ENCODE measurements around the gene MRPS23.

MRPS23 gene

GRCh38 chr17:57838453-57838852 lies 11.4 kb downstream of the MRPS23 start:
- DNase-seq (ENCODE audit: low read depth): no peak

DNA sequence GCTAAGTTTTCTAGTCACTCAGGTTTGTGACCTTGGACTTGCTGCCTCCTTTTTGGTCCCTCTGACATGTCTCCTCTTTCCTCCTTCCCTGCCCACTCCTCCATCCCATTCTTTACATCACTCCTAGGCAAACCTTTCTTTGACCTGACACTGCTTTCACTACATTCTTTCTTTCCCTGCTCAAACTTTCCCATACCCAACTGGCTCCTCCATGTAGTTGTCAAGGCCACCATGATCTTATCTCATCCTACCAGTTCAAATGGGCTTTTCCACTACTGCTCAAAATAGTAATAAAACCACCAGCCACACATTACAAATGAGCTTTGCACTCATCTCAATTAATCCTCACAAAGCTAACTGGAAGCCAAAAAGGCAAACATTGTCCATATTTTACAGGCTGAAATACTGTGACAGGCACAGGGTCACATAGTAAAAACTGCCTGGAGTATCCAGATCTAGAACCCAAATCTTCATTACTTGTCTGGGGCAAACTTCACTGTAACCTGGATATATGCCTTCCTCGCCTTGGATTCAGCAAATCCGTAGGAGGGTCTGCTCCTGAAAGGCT lies 14.4 kb downstream of the MRPS23 start:
- DNase-seq (ENCODE audit: low read depth): no peak

- DNase-seq (ENCODE audit: low read depth): no peak
Observed at GRCh38 chr17:57834146-57834741, 15.6 kb downstream of the MRPS23 start.

- DNase-seq (ENCODE audit: low read depth): peak; percentile 76
Observed at GRCh38 chr17:57833179-57833939, 16.5 kb downstream of the MRPS23 start.

DNA sequence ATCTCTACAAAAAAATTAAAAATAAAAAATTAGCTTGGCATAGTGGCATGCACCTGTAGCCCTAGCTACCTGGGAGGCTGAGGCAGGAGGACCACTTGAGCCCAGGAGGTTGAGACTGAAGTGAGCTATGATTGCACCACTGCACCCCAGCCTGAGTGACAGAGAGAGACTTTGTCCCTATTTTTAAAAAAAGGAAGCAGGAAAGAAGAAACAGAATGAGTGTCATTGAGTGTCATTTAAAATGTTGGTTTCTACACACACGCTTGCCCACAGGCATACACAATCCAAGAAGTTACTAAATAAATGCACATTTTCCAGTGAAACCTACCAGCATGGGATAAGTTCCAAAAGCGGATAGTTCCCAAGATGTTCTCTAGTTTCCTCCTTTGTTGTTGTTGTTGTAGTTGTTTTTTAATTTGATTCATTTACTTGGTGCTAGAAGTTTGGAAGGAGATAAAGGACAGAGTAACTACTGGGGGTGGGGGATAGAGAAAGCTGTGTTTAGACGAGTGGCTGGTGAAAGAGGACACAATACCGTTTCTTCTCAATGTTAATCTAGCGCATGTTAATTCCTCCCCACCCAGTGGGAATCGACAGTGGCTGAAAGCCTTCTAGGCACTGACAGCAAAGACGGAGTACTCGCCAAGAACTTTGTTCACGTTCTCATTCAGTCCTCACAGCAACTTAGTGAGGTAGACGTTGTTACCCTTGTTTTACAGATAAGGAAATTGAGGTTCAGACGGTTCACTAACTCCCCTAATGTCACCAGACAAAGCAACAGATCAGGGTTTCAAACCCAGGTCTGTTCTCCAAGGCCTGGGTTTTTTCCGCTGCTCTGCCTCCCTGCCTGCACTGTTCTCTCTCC lies 17.3 kb downstream of the MRPS23 start:
- DNase-seq (ENCODE audit: low read depth): no peak

- DNase-seq (ENCODE audit: low read depth): no peak
Observed at GRCh38 chr17:57830880-57831279, 19.0 kb downstream of the MRPS23 start.

- DNase-seq (ENCODE audit: low read depth): peak; percentile 34
Observed at GRCh38 chr17:57823469-57824401, 26.1 kb downstream of the MRPS23 start.

DNA sequence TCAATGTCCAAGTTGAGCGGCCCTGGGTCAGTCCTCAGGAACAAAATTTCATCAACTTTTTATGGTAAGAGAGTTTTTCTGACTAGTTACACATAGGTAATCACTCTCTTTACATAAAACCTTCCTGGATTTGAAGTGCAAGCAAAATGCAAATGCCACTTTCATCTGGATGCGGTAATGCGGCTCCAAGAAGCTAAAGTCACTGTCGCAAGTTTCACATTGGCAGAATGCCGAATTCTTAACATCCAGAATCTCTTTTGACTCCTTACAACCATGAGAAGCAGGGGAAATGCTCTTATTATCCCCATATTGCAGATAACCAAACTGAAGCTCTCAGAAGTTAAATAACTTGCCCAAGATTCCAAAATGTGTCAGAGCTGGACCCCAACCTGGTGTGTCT lies 30.0 kb downstream of the MRPS23 start:
- DNase-seq (ENCODE audit: low read depth): no peak

GRCh38 chr17:57819285-57819684 lies 30.6 kb downstream of the MRPS23 start:
- no peak for DNase-seq (ENCODE audit: low read depth)

DNA sequence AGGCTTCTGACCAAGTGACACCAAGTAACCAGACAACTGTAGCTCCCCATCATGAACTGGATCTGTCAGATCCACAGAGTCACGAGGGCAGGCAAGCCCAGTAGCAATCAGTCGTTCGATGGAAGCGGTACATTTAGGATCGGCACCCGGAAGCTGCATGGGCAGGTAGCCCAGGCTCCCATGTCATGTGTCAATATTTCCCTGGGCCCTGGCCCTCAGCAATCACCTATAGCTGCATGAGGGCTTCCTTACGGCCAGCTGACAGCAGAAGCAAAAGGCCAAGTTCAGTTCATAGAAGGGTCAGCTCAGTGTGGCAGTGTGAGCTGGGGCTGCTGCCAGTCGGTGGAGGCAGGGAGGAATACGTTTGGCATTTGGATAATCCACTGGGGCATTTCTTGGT lies 31.8 kb downstream of the MRPS23 start:
- DNase-seq (ENCODE audit: low read depth): no peak

DNA sequence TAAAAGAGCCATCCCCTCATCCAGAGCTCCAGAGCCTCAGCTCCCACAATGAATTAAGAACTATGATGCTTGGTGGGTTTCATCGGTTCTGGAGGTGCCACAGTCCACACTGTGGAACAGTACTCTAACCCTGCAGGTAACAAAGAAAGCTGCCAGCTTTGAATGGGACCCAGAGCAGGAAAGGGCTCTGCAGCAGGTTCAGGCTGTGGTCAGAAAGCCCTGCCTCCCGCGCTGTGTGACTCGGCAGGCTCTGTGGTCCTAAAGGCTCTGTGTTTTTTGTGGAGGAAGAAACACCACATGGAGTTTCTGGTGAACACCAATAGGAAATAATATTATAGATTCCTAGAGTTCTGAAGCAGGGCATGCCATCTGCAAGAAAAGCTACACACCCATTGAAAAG lies 32.5 kb downstream of the MRPS23 start:
- no peak for DNase-seq (ENCODE audit: low read depth)

GRCh38 chr17:57814421-57814820 lies 35.4 kb downstream of the MRPS23 start:
- no peak for DNase-seq (ENCODE audit: low read depth)

- DNase-seq (ENCODE audit: low read depth): no peak
Observed at GRCh38 chr17:57811638-57812280, 38.1 kb downstream of the MRPS23 start.

- DNase-seq (ENCODE audit: low read depth): peak; percentile 50
Observed at GRCh38 chr17:57810721-57811637, 38.9 kb downstream of the MRPS23 start.

- DNase-seq (ENCODE audit: low read depth): no peak
Observed at GRCh38 chr17:57809879-57810278, 40.0 kb downstream of the MRPS23 start.

- no peak for DNase-seq (ENCODE audit: low read depth)
Observed at GRCh38 chr17:57808882-57809281, 41.0 kb downstream of the MRPS23 start.

DNA sequence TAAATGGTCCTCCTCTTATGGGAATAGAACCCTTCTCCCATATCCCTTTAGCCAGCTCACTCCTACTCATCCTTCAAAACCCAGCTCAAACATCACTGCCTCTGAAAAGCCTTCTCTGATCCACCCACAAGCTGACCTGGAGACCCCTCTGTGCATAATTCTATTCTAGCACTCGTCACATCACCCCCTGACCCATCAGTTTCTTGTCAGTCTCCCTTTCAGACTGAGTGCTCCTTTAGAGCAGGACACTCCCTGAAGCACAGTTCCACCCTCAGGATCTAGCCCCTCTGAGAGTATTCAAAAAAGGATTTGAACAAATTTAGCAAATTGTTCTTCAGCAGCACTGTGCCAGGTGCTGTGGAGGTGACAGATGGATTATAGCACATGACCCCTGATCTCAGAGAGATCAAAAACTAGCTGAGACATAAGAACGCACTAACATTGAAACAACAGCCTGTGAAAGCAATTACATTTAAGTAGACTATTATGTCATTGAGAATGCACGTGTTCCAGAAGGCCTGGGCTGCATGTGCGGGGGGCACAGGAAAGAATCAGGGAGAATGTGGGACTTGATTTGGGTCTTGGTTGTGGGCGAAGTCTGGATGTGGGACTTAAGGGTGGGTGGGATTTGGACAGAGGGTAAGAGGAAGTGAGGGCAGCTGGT lies 43.5 kb downstream of the MRPS23 start:
- no peak for DNase-seq (ENCODE audit: low read depth)

GRCh38 chr17:57803021-57803420 lies 46.8 kb downstream of the MRPS23 start:
- no peak for DNase-seq (ENCODE audit: low read depth)

DNA sequence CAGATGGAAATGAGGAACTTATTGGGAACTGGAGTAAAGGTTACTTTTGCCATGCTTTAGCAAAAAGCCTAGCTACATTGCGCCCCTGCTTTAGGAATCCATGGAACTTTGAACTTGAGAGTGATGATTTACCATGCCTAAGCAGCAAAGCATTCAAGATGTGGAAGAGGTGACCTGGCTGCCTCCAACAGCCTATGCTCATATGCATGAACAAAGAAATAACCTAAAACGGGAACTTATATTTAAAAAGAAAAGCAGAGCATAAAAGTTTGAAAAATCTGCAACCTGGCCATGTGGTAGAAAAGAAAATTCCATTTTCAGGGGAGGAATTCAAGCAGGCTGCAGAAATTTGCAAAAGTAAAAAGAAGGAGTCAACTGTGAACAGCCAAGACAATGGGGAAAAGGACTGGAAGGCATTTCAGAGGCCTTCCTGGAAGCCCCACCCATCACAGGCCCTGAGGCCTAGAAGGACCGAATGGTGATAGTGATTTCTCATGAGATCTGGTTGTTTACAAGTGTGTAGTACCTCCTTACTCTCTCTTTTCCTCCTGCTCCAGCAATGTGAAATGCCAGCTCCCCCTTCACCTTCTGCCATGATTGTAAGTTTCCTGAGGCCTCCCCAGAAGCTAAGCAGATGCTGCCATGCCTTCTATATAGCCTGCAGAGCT lies 48.7 kb downstream of the MRPS23 start:
- DNase-seq (ENCODE audit: low read depth): no peak

Data from iris pigment epithelial cell (primary cell).